COLO668 (cell line): ENCODE results near the gene FAM110D.

Experiments
- DNase-seq: peaks from one replicate; lab custom pipeline; 2025; ENCODE audit not compliant: unreplicated experiment; lab: John Stamatoyannopoulos, UW

FAM110D gene

DNA sequence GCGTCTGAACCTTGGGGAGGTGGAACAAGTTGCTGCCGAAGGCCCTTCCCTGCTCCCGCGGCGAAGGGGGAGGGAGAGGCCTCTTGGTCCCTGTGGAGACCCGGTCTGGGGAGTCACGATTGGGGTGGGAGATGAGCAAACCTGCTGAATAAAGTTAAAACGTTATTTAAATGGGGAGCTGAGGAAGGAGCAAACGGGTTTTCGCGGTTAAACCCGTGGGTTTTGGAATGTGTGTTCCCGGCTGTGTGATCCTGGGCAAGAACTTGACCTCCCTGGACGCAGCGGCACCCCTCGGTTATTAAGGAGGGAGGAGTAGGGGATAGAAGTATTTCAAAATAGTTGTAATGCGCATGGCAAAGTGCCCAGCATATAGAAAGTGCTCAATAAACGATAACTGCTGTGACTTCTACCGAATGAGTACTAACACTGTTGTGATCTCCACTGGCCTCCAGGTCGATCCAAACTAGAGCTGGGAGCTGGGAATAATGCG lies 3.4 kb downstream of the FAM110D start:
- DNase-seq, result no peak

DNA sequence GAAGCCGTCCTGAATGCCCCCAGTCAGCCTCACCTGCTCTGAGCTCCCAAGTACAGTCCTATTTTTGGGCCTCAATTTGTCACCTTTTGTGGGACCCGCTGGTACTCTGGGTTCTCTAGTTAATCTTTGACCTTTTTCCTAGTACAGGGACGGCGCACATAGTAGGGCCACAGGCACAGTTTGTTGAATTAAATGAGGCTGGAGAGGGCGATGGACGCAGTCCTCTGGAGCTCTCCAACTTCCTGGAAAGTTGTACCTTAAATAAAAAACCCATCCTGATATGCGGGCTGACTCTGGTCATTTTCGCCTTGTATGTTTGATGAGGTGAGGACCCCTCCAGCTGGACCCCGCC lies 4.8 kb downstream of the FAM110D start:
- DNase-seq, result no peak

DNA sequence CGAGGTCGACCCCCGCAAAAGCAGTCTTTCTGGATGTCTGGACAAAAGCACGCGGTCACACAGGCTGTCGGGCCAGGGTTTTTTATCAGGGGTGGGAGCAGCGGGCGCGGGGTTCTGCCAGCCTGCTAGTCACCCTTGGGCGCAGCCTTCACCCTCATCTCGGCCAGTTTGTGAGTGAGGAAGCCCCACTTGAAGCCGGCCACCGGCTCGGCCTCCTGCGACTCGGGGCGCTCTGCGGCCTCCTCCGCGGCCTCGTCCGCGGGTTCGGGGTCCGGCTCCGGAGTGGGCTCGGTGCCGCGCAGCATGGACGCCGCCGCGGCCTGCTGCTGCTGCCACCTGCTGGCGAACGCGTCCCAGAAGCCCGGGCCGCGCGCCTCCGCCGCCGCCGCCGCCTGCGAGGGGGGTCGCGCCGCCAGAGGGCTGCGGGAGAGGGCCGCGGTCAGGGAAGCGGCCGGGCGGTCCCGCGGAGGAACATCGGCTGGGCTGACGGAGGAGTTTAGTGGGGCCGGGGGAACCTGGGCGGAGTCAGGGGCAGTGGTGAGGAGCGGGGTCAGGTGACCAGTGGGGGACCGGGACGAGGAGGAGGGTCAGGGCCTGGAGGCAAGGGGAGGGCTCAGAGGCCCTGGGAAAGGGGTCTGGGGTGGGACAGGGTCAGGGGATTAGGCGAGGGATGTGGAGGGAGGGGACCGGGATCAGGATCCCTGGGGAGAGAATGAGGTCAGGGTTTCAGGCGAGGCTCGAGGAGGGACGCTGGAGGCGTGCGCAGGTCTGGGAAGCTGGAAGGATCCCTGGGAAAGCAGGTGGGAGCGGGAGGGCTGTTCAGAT lies 5.4 kb downstream of the FAM110D start:
- peak; percentile 62 for DNase-seq

DNA sequence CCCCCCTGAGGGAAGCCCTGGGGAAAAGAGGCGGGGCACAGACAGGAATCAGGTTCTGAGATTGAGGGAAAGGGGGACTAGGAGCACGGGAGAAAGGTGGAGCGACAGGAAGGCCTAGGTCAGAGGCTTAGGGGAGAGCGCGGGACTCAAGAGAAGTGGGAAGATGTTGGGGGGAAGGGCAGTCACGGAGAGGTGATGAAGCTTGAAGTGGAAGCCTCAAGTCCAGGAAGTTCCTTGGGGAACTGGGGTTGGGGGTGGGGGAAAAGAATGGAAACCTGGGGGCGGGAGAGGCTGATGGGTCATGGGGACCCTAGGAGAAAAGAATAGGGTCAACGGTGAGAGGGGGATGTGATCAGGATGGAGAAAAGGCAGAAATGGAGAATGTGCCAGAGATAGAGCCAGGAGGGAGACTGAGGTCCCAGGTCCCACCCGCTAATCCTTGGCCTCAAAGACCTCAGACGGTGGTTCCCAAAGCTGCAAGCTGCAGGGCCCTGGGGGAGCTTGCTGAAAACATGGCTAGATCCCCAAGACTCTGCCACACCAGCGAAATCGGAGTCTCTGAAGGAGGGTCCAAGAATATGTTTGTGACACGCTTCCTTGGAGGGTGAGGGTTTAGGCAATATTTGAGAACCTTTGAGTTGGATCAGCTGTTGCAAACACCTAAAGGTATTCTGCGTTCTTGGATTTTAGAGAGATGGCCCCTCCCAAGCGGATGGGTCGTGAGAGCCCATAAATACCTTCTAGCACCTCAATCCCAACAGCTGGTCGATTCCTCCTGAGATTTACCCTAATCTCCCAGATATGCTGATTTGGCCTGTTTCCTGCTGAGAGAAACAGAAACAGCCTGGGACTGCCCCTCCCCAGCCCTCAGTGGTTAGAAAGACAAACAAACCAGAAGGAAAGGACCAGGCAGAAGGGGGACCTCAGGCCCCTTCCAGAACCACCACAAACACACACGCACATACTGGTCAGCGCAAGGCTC lies 6.3 kb downstream of the FAM110D start:
- no peak for DNase-seq

DNA sequence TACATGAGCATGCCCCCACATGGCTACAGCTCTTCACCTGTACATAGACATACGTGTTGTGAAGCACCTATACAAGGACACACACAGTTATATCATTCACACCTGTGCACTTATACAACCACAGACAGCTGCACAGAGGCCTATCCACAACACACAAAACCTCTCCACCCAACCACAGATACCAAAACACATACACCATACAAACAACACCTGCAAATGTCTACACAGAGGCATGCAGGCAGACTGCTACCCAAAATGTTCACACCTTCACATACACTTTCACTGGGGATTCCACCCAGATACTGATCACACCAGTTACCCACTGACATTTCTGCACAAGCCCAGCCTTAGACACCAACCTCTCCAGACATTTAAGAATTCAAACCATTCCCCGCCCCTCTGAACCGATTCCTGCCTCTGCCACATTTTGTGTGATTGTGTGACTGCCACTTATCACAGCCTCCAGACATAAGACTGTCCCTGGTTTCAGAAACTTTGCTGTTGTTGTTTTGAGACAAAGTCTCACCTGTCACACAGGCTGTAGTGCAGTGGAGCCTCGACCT lies 7.9 kb downstream of the FAM110D start:
- no peak for DNase-seq

DNA sequence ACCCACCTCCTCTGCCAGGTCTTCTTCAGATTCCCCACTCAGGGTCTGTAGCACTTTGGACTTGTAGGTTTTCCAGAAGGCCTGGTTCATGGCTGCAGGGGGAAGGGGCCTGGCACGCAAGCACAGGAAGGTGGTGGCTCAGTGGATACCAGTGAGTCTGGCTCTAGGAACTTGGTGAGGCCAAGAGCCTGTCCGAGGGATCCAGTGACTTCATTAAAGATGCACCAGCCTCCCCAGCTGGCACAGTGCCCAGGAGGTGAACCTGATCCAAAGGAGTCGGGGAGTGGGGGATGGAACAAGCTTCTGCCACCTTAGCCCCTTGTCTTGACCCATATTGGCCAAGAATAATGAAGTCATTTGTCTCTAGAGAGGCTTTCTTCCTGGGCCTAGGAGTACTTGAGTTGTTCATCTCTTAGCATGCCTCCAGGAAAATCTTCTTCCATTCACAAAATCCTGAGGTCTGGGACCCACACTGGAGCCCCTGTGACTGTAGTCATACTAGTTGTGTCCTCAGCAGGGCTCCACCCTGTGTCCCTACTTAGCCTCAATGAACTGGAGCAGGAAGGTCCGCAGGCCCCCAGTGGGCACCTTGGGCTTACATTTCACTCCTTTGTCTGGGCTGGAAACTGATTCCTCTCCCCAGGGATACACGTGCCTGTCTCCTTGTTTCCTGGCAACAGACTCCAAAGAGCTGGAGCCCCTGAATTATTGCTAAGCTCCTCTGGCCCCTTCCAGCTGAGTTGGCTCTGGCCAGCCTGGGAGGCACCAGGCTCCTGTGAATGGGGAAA lies 9.7 kb downstream of the FAM110D start, which contains the start of gene C1orf232:
Gene C1orf232, minus strand, starts transcription at position 554 of the 788 bp plus-strand sequence. Its CDS starts 464 bp downstream, at position 90.
- peak; percentile 72 for DNase-seq

DNA sequence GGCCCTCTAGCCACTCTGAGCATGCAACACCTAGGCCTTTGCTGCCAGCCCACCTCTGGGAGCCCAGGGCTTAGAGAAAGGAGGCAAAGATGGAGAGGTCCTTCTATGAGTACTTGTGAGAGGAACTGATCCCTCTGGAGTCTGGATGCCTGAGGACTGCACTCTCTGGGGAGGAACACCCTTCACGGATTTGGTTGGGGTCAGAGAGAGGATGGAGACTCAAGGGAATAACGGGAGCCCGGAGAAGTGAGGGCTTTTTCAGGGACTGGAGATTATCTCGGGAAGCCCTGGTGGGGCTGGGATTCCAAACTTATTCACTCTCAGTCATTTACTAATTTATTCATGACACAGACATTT lies 10.3 kb downstream of the FAM110D start:
- no peak for DNase-seq

DNA sequence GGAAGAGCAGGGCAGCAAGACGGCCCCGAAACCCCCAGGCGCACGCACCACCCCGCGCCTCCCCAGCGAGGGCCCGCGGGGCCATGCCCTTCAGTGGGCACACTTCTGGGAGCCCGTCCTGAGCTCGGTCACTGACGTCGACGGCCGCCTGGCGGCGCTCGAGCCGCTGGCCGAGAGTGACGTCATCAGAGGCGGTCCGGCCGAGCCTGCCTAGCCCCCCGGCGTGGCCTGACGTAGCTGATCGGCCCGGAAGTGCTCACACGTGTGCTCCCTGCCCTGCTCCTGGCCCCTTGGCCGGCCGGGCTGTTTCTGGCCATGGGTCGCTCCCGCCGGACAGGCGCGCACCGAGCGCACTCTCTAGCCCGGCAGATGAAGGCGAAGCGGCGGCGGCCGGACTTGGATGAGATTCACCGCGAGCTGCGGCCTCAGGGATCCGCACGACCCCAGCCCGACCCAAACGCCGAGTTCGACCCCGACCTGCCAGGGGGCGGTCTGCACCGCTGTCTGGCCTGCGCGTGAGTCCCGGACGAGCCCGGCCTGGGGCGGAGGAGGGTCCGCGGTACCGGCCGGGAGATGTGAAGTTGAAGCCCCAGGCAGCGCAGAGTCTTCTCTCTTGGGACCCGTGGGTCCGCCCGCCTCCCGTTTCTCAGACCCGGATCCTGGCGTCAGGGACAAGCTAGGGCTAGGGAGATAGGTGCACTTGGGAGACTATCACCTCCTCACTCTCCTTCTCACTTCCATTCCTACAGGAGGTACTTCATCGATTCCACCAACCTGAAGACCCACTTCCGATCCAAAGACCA lies 11.0 kb downstream of the FAM110D start, which contains the start of gene ZNF593:
Gene ZNF593, plus strand, starts transcription at position 240 of the 803 bp plus-strand sequence. Its CDS starts 76 bp downstream, at position 316.
- DNase-seq, result peak; percentile 98

DNA sequence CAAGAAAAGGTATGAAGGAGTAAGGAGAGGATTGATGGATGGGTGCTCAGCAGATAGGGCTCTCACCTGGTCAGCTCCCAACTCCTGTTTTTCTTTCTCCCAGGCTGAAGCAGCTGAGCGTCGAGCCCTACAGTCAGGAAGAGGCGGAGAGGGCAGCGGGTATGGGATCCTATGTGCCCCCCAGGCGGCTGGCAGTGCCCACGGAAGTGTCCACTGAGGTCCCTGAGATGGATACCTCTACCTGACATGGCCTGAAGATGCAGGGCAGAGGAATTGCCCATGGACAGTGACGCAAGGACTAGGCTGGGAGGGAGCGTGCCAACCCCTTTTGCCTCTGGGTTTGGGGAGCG lies 11.6 kb downstream of the FAM110D start:
- DNase-seq, result no peak

DNA sequence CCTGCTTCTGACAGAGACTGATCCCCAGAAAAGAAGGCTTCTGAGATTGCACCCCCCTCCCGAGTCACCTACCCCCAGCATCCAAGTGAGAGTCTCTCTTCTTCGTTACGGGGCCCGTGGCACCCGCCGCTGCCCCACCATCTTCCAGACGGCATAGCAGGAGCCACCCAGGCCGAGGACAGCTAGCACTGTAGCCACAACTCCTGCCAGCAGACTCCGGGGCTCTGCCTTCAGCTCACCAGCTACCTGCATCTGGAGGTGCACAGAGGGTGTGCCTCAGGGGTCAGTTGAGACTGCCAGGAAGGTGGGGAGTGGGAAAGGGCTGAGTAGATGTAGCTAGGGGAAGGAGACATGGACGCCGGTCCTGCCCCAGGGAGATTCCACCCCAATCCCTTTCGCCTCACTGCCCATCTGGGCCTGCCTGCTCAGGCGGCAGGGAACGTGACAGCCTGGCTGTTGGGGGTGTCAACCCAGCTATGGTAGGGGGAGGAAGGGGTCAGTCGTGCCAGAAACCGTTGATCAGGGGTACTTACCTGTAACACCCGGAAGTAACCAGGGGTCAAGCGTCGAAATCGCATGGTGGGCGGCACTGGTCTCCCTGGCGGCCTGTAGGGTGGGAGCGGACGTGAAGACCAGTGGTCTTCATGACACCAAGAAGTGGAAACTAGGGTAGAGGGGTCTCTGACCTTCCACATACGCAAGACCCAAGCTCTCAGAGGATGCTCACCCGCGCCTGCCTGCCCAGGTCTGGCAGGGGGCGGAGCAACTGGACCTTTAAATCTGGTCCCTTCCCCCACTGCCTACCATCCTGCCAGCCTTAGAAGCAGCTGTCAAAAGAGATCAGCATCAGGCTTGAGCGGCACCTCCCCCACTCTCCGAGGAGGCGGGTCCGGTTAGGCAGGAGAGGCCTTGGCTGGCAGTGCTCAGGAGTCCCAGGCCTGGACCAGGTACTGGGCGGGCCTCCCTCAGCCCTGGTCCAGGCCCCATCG lies 12.5 kb downstream of the FAM110D start, which contains the start of gene ZNF593OS:
Gene ZNF593OS, minus strand, starts transcription at position 749 of the 989 bp plus-strand sequence. Its CDS starts 171 bp downstream, at position 578.
- DNase-seq, result no peak

DNA sequence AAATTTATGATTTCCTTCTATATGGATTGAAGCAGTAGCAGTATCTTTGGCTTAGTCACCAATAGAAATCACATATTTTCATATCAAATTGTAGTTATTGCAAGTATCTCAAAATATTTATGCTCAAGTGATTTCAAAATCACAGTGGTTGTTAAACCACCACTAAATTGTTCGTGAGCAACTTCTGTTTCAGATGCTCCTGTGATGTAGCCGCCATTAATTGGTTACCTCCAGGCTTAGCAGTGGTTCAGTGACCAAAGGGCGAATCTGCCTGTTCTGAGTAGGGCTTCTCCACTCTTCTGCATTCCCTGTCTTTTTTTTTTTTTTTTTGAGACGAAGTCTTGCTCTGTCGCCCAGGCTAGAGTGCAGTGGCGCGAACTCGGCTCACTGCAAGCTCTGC lies 16.5 kb downstream of the FAM110D start:
- DNase-seq, result no peak

DNA sequence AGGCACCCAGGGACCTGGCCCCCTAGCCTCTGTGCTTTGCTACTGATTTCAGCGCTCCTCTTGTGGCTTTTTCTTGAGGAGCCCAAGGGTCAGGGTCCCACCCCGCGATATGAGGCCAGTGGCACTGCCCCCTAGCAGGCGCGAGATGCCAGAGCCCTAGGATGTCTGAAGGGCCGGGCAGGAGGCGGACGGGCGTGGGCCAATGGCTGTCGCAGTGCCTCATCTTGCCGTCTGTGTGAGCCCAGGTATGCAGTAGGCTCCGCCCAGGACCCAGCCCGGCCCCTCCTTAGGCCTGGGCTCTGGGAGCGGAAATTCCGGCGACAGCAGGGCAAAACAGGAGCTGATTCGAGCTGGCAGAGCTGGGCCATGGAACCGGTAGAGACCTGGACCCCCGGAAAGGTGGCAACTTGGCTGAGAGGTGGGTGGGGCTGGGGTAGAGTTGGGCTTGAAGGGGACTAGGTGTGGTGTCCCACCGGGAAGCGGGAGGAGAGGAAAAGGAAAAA lies 18.4 kb downstream of the FAM110D start, which contains the start of gene CNKSR1:
Gene CNKSR1, plus strand, starts transcription at position 310 of the 503 bp plus-strand sequence. Its CDS starts 57 bp downstream, at position 367.
- DNase-seq, result peak; percentile 89

DNA sequence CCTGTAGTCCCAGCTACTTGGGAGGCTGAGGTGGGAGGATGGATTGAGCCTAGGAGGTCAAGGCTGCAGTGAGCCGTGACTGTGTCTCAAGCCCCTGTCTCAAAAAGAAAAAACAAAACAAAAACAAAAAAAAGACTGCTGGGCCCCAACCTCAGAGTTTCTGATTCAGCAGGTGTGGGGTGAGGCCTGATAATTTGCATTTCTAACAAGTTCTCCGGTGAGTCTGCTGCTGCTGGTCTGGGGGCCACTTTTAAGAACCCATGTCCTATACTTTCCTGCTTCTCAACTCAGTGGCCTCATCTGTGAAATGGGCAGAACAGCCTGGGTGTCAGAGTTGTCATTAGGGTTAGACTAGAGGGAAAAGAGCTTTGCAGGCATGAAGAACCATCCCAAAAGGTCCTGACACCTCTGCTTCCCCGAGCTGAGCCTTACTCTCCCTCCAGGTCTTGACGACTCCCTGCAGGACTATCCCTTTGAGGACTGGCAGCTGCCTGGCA lies 21.2 kb downstream of the FAM110D start:
- DNase-seq, result no peak

DNA sequence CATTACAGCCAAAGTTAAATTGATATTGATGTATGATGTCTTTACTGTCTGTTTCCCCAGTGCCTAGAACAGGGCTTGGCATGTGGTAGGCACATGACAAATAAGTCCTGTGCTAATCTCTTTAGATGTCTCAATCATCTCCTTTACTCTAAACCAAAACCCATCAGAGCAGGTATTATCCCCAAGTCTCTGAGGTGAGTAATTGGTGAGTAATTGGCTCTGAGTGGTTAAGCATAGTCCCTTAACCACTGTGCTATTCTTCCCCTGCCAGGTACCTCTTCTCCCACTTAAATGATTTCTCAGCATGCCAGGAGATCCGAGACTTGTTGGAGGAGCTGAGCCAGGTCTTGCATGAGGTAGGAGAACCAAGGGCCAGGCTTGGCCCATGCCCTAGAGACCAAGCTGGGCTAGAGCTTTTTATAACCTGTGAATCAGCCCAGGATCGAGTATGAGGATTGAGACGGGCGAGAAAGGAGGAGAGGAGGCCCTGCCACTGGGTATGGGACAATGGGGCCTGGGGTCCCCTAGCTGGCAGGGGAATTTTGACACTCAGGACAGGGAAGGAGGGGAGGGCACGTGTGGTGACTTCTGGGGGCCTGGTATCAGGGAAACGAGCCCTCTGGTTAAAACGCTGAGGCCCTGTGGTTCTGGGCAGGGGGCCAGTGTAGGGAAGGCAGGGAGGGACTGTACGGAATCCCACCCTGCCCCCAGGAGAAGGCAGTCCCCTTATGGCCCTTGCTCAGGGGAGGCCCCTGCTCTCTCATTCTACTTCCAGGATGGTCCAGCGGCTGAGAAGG lies 22.9 kb downstream of the FAM110D start:
- DNase-seq, result no peak

DNA sequence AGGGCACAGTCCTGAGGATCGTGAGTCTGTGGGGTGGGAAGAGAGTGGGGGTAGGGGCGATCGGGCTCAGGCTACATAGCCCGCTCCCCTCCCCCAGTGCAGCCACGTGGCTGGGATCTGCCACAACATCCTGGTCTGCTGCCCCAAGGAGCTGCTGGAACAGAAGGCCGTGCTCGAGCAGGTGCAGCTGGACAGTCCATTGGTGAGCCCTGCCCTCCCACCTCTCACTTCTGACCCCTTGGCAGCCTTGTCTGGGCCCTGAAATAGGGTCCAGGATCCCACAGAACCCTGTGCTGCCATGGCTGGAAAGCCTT lies 23.5 kb downstream of the FAM110D start:
- no peak for DNase-seq

DNA sequence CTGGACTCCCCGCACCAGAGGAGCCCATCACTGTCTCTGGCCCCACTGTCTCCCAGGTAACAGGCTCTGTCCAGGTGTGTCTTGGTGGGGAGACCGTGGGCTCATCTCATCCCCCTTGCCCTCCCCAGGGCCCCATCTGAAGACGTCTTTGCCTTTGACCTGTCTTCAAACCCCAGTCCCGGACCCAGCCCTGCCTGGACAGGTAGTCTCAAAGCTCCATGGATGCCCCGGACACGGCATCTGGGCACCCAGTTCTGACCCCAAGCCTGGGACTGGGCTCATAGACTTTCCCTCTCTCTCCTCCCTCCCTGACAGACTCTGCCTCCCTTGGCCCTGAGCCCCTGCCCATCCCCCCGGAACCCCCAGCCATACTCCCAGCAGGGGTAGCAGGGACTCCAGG lies 25.2 kb downstream of the FAM110D start:
- DNase-seq, result no peak

DNA sequence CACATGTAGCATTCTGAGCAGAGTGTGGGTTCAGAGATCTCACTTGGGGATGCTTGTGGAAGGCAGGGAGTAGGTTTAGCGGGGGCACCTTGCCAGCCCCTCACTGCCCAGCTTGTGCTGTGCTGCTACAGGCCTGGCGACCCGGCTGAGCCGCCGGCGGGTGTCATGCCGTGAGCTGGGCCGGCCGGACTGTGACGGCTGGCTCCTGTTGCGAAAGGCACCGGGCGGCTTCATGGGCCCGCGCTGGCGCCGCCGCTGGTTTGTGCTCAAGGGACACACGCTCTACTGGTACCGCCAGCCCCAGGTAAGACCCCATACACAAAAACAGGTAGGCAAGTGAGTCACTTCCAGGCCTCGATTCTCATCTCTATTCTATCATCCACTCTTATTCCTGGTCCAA lies 26.0 kb downstream of the FAM110D start:
- DNase-seq, result no peak
